ENCODE data around the gene MYADML2.

DNA sequence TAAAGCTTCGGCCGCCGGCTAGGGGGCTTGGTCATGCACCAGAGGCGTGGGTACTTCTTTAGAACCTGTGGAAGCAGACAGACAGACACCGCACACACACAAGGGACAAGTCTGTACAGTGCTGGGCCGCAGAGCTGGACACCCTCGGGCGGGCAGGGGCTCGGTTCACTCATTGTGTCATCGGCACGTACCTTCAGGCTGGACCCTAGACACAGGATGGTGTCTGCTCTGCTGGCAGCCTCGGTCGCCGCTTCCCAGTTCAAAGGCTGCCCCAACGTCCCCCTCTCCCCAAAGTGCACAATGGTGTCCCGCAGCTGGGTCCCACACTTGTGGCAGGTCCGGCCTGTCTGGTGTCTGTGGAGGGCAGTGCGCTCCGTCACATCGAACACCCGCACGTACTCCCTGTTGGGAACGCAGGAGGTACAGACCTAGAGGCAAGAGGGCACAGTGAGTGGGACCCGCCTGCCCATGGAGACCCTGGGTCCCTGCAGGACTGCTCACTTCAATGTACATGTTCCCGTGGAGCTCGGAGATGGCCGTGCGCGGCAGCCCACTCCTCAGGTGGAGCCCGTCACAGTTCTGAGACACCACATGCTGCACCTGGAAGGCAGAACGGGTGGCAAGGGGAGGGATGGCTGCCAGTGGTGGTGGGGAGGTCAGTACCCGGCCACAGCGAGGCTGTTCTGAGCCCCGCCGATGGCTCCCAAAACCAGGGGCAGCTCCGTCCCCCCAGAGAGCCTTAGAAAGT, 32.8 kb downstream of the MYADML2 start:
- TF ChIP-seq, protein P1, sequence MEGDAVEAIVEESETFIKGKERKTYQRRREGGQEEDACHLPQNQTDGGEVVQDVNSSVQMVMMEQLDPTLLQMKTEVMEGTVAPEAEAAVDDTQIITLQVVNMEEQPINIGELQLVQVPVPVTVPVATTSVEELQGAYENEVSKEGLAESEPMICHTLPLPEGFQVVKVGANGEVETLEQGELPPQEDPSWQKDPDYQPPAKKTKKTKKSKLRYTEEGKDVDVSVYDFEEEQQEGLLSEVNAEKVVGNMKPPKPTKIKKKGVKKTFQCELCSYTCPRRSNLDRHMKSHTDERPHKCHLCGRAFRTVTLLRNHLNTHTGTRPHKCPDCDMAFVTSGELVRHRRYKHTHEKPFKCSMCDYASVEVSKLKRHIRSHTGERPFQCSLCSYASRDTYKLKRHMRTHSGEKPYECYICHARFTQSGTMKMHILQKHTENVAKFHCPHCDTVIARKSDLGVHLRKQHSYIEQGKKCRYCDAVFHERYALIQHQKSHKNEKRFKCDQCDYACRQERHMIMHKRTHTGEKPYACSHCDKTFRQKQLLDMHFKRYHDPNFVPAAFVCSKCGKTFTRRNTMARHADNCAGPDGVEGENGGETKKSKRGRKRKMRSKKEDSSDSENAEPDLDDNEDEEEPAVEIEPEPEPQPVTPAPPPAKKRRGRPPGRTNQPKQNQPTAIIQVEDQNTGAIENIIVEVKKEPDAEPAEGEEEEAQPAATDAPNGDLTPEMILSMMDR (IDR thresholded peaks at IDR 0.05) = no peak
- TF ChIP-seq POLR2A (IDR thresholded peaks at IDR 0.05) = no peak

Data from Peyer's patch (tissue), 4 donors.